GM18508 (cell line): ENCODE results near the gene TMCC2.

ENCODE experiments used
- ATAC-seq: cut with Tn5 transposase; IDR thresholded peaks from one replicate; pipeline ENCODE4 v1.9.1; 2021; ENCODE audit warnings: moderate number of reproducible peaks; ENCODE audit not compliant: insufficient read depth, unreplicated experiment

TMCC2 gene

DNA sequence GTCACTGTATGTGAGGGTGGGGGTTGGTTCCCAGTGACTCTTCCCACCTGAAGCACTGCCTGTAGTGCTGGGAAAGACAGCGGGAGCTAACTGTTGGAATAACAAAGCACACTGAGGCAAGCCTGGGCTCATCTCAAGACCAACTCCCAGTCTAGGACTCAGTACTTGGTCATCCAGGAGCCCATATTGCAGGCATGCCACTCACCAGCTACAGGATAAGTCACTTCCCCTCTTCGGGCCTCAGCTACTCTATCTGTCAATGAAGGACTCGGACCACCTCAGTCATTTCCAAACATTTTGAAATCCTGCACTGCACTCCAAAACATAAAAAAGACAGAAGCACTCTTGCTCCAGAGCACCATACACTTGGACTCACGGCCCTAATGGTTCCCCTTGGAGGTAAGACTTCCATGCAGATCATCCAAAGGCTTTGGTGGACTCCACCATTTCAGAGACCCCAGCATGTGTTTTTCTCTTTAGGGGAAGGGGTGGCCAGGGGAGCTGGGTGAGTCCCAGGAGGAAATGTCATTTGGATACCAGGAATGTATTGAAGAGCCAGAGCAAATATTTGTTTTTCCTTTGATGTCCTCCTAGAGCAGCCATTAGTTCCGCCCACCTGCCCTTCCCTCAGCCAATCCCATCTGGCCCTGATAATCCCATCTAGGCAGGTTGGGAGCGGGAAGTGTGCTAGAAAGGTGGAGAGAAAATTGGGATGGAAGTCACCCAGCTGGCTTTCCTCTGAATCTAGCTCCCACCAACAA is 90.7 kb downstream of the TMCC2 start:
- no peak for ATAC-seq

DNA sequence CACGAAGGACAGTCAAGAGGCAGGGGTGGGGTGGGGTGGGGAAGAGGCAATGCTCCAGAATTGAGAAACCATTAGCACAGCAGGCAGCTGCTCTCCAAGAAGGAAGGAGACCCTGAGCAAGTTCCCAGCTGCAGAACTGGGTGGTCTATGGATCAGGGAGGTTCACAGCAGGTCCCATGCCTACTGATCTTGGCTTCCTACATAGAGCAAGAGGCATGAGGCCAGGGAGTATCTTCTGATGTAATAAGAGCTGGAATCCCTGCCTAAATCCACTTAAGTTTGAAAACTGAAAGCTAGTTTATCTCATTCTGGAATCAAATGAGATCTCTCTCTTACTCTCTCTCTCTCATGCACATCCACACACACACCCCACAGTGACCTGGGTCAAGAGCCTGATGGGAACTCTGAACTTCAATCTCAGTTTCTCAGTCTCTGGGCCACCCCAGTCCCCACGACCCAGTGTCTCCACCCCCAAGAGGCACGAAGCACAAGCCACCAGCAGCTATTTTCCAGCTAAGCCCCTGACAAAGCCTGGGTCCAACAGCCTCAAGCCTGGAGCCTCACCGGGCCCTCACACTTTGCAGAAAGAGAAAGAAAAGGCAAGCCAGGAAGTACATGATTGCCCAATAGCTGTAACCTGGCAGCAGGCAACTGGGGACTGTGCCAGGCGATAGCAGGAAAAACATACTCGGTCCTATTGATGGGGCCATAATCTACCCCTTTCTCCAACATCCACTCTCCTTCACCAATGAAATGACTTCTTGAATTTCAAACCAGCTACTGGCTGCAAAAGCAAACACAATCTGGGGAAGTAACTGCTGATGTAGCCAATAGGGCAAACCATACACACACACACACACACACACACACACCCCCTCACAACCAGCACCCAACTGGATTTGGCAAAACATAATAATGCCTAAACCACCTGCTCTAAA is 91.6 kb downstream of the TMCC2 start:
- no peak for ATAC-seq

DNA sequence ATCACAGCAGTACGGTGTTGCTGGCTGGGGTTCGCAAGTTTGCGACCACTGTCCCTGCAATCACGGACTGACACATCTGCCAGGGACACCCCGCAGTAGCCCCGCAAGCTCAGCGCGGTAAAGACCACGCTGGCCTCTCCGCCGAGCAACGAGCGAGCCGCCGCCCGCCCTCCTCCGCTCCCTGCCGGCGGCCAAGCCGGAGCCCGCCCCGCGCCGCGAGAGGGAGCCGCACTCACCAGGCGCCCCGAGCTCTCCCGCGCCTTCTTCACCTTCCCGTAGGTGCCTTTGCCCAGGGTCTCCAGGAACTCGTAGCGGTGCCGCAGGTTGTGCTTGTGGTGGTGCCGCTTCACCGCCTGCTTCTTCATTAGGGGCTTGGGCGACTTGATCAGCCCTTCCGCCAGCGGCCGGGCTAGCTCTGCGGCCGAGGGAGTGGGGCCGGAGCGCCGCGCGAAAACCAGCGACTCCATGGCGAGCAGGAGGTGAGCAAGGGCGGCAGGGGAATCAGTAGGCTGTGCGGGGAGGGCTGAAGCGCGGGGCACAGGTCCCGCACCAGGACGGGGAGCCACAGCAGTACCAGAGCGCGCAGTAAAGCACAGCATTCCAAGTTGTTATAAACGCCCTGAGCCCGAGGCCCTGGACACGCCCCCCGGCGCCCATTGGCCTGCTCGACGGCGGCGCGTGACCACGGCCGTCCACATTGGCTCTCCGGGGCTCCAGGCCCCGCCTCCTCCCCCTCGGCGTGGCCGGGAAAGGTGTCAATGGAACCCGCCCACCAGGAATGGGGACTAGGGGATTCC is 93.6 kb downstream of the TMCC2 start, which contains the start of gene NUAK2:
Gene NUAK2 (minus strand): TSS at position 584 of the 797 bp plus-strand sequence. CDS start 117 bp downstream, at position 467.
- ATAC-seq, result no peak

DNA sequence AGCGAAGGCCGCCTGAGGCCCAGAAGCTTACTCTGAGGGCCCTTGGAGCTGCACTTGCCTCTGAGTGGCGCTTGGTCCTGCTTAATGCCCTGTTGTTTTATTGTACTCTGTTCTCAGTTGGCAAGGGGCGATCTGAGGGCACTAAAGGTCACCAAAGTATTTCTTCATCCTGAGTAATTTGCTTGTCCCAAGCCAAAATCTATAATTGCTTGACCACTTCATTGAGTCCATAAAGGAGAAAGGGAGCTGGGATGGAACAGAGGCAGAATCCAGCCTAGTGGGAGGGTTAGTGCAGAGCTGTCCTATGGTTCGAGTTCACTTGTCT is 94.2 kb downstream of the TMCC2 start:
- ATAC-seq, result no peak
